Neural progenitor cell (in vitro differentiated cells): ENCODE results near the gene GAPT.

Source experiments
- CTCF ChIP-seq: fragments of 200-600 bp; sonication (generic); IDR thresholded peaks from 2 replicates; pipeline ENCODE4 v1.5.1; 2017; ENCODE audit warnings: antibody characterized with exemption, mild to moderate bottlenecking
- EZH2 ChIP-seq: fragments of 200-600 bp; sonication (generic); IDR thresholded peaks from 2 replicates; pipeline ENCODE4 v1.6.1; 2017; ENCODE audit warnings: antibody characterized with exemption, mild to moderate bottlenecking, moderate library complexity

- no peak for TF ChIP-seq CTCF
- no peak for TF ChIP-seq EZH2
These were observed 6.7 kb downstream of the GAPT start for GRCh38 chr5:58497921-58498320.
